ENCODE data around the gene OR2V2. TPM values are rescaled to one million over a fixed set of nuclear protein-coding genes. Genes with fewer than 3 reads are reported as not detected.
"Not testable (repeated sequence)": the region's sequence is repeated elsewhere in the genome, so short reads cannot be mapped to it uniquely, and the experiment has no call there.

Gene OR2V2
- total RNA-seq, 1 experiment from 2014 or later = not detected

- Histone ChIP-seq H3K9ac (ENCODE audit: extremely low read depth, insufficient read length, low read length) (no peak overlapping the region), H2BK120ac (ENCODE audit: low read depth, low read length, poor library complexity, severe bottlenecking) (no peak overlapping the region), H2AK5ac (ENCODE audit: insufficient read length, low read length) (no peak overlapping the region), H3K4ac (ENCODE audit: low read depth, low read length) (no peak overlapping the region), H3K4me2 (ENCODE audit: insufficient read depth, insufficient read length, low read length) (no peak overlapping the region), H4K20me1 (ENCODE audit: control insufficient read depth, insufficient read depth, insufficient read length) (no peaks in the 10 kb centered on the region), H3K9me3 (ENCODE audit: control insufficient read depth, low read depth, low read length) (no peaks in the 10 kb centered on the region), H4K5ac (ENCODE audit: insufficient read length, low read depth, low read length) (no peak overlapping the region), H4K8ac (replicated peaks; ENCODE audit: insufficient read length, low read depth, low read length) (no peak overlapping the region), H2AFZ (ENCODE audit: low read length) (no peak overlapping the region), H3K27me3 (ENCODE audit: insufficient read depth, low read length) (no peaks in the 10 kb centered on the region; the same call in 1 of the 2 replicates), H3K18ac (ENCODE audit: insufficient read length, low read depth, low read length) (no peak overlapping the region), H3K14ac (ENCODE audit: insufficient read depth, low read length) (no peak overlapping the region; the same call in 1 of the 2 replicates), H3T11ph (ENCODE audit: low read length) (no peak overlapping the region), H3K23me2 (ENCODE audit: insufficient read length, low read depth, low read length, poor library complexity, severe bottlenecking) (no peaks in the 10 kb centered on the region), H2BK12ac (ENCODE audit: insufficient read length, low read depth, low read length) (no peak overlapping the region), H2BK5ac (ENCODE audit: insufficient read length, low read length) (no peak overlapping the region), H3K56ac (ENCODE audit: insufficient read length, low read depth, low read length) (no peak overlapping the region), H3K23ac (ENCODE audit: insufficient read length, low read depth, low read length) (no peak overlapping the region), H2BK20ac (ENCODE audit: low read depth, low read length, poor library complexity, severe bottlenecking) (no peak overlapping the region), H3K79me1 (ENCODE audit: insufficient read depth, low read depth, low read length, poor library complexity, severe bottlenecking) (no peaks in the 10 kb centered on the region), H3K4me1 (ENCODE audit: insufficient read depth, low read length) (no peaks in the 10 kb centered on the region), H2BK15ac (ENCODE audit: low read depth, low read length) (no peak overlapping the region), H3K79me2 (ENCODE audit: insufficient read depth, low read length) (no peaks in the 10 kb centered on the region), H4K91ac (ENCODE audit: insufficient read length, low read depth, low read length) (no peak overlapping the region), H3K27ac (ENCODE audit: insufficient read length, low read depth, low read length) (no peak overlapping the region)
- H3K36me3 Mint-ChIP-seq (ENCODE audit: insufficient read depth in 1 of 3, low read depth in 3 of 3) = no peaks in the 10 kb centered on the region
- WGBS (ENCODE audit: extremely low coverage, insufficient read length, low lambda C conversion rate) = no CpG with 5 or more reads among the region's 7 CpGs
- H3K4me3 Mint-ChIP-seq = no peak overlapping the region; a peak in 1 of 5 replicates
- DNase-seq = no peak
- H3K27ac Mint-ChIP-seq = no peak overlapping the region
- H3K9me3 Mint-ChIP-seq = peaks cover 0 to 7% of the 10 kb centered on the region in 2 experiments; a peak in 2 of 5 replicates
- peaks cover 45% of the 10 kb centered on the region for H3K27me3 Mint-ChIP-seq (ENCODE audit: low read depth)
- no peak for TF ChIP-seq CTCF (conservative IDR thresholded peaks at IDR 0.05)
- peaks cover 0 to 8% of the 10 kb centered on the region in 2 experiments; a peak in 1 of 4 replicates for H3K4me1 Mint-ChIP-seq
Measured at GRCh38 chr5:181129601-181130000, 17.8 kb upstream of the OR2V2 start.

- H3K27ac Mint-ChIP-seq; H3K27me3 ChIP-seq (ENCODE audit: insufficient read depth, low read length); H4K91ac ChIP-seq (ENCODE audit: insufficient read length, low read depth, low read length); H3K23ac ChIP-seq (ENCODE audit: insufficient read length, low read depth, low read length); H2BK12ac ChIP-seq (ENCODE audit: insufficient read length, low read depth, low read length); H3K56ac ChIP-seq (ENCODE audit: insufficient read length, low read depth, low read length); H3K36me3 Mint-ChIP-seq (ENCODE audit: insufficient read depth in 1 of 3, low read depth in 3 of 3); H2BK120ac ChIP-seq (ENCODE audit: low read depth, low read length, poor library complexity, severe bottlenecking); H2BK15ac ChIP-seq (ENCODE audit: low read depth, low read length); H3K27ac ChIP-seq (ENCODE audit: insufficient read length, low read depth, low read length); H3K79me1 ChIP-seq (ENCODE audit: insufficient read depth, low read depth, low read length, poor library complexity, severe bottlenecking); H3K9ac ChIP-seq (ENCODE audit: extremely low read depth, insufficient read length, low read length); H3K4me3 Mint-ChIP-seq; H3K9me3 ChIP-seq (ENCODE audit: control insufficient read depth, low read depth, low read length); H3K14ac ChIP-seq (ENCODE audit: insufficient read depth, low read length); H3K4me1 ChIP-seq (ENCODE audit: insufficient read depth, low read length); H4K20me1 ChIP-seq (ENCODE audit: control insufficient read depth, insufficient read depth, insufficient read length); H4K5ac ChIP-seq (ENCODE audit: insufficient read length, low read depth, low read length); H4K8ac ChIP-seq (replicated peaks; ENCODE audit: insufficient read length, low read depth, low read length); H2BK5ac ChIP-seq (ENCODE audit: insufficient read length, low read length); H3K4me1 Mint-ChIP-seq; H3K4ac ChIP-seq (ENCODE audit: low read depth, low read length); DNase-seq; H3K18ac ChIP-seq (ENCODE audit: insufficient read length, low read depth, low read length); H3K79me2 ChIP-seq (ENCODE audit: insufficient read depth, low read length); H2AK5ac ChIP-seq (ENCODE audit: insufficient read length, low read length); H3T11ph ChIP-seq (ENCODE audit: low read length); H2AFZ ChIP-seq (ENCODE audit: low read length); H3K9me3 Mint-ChIP-seq; H2BK20ac ChIP-seq (ENCODE audit: low read depth, low read length, poor library complexity, severe bottlenecking); H3K23me2 ChIP-seq (ENCODE audit: insufficient read length, low read depth, low read length, poor library complexity, severe bottlenecking); H3K4me2 ChIP-seq (ENCODE audit: insufficient read depth, insufficient read length, low read length): not testable (repeated sequence)
- H3K27me3 Mint-ChIP-seq (ENCODE audit: low read depth) = peaks cover 41% of the 10 kb centered on the region
- no CpG with 5 or more reads among the region's 9 CpGs for WGBS (ENCODE audit: extremely low coverage, insufficient read length, low lambda C conversion rate)
Measured at GRCh38 chr5:181130081-181130480, 17.3 kb upstream of the OR2V2 start.

Measured in H9 (cell line).